ENCODE measurements around the gene SCN8A. TPM values are rescaled to one million over a fixed set of nuclear protein-coding genes. Genes with fewer than 3 reads are reported as not detected.

Gene SCN8A
- total and polyA plus RNA-seq, 2 experiments from 2014 or later: 1.1 to 2.6 TPM

- no peak for DNase-seq (ENCODE audit: low spot score)
- no peaks in the 10 kb centered on the region for H3K27me3 ChIP-seq
- H3K9me3 ChIP-seq (ENCODE audit: low read depth): no peaks in the 10 kb centered on the region
- H3K9me2 ChIP-seq (replicated peaks; ENCODE audit: insufficient read depth): no peaks in the 10 kb centered on the region
- H3K79me2 ChIP-seq: no peaks in the 10 kb centered on the region
- H3K36me3 ChIP-seq (replicated peaks; ENCODE audit: insufficient read depth, low read depth): no peaks in the 10 kb centered on the region
- no peaks in the 10 kb centered on the region for H3K4me1 ChIP-seq (ENCODE audit: insufficient read depth)
- H3K4me2 ChIP-seq: no peak overlapping the region
- no peak overlapping the region for H3K27ac ChIP-seq
- no peak overlapping the region for H3K4me3 ChIP-seq
- WGBS (ENCODE audit: low lambda C conversion rate, missing lambda C conversion rate): 66% methylated on average over 4 of the region's 4 CpGs
- TF ChIP-seq, protein P1, sequence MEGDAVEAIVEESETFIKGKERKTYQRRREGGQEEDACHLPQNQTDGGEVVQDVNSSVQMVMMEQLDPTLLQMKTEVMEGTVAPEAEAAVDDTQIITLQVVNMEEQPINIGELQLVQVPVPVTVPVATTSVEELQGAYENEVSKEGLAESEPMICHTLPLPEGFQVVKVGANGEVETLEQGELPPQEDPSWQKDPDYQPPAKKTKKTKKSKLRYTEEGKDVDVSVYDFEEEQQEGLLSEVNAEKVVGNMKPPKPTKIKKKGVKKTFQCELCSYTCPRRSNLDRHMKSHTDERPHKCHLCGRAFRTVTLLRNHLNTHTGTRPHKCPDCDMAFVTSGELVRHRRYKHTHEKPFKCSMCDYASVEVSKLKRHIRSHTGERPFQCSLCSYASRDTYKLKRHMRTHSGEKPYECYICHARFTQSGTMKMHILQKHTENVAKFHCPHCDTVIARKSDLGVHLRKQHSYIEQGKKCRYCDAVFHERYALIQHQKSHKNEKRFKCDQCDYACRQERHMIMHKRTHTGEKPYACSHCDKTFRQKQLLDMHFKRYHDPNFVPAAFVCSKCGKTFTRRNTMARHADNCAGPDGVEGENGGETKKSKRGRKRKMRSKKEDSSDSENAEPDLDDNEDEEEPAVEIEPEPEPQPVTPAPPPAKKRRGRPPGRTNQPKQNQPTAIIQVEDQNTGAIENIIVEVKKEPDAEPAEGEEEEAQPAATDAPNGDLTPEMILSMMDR (IDR thresholded peaks at IDR 0.05; ENCODE audit: poor library complexity): no peak
- TF ChIP-seq EZH2 (IDR thresholded peaks at IDR 0.05; ENCODE audit: borderline replicate concordance) (no peak), EZH2phosphoT487 (IDR thresholded peaks at IDR 0.05; ENCODE audit: low read depth, severe bottlenecking, unreplicated experiment) (no peak)
- no peak overlapping the region for H2AFZ ChIP-seq
- no peaks in the 10 kb centered on the region for H4K20me1 ChIP-seq (ENCODE audit: insufficient read depth, poor library complexity, severe bottlenecking)
Measured at GRCh38 chr12:51625370-51625769, 34.3 kb downstream of the SCN8A start.

DNA sequence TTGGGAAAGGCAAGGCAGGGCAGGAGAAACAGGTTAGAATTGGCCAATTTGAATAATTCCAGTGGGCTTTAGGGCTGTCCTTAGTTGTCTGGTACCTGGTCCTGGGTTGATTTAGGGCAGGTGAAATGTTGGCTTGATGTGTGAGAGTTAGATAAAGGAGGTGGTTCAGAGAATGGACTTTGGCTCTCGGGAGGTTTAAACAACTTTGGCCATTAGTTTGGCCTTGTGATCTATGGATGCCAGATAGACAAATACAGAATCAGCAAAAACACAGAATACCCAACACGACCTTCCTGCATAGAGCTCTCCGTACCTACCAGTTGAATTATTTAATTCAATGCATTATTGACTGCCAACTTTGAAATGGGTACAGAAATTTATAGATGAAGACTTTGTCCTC, 35.1 kb downstream of the SCN8A start:
- 71% methylated on average over 3 of the region's 3 CpGs for WGBS (ENCODE audit: low lambda C conversion rate, missing lambda C conversion rate)
- H3K27ac ChIP-seq: no peak overlapping the region
- TF ChIP-seq, protein P1 (IDR thresholded peaks at IDR 0.05; ENCODE audit: poor library complexity): no peak
- TF ChIP-seq EZH2 (IDR thresholded peaks at IDR 0.05; ENCODE audit: borderline replicate concordance) (no peak), EZH2phosphoT487 (IDR thresholded peaks at IDR 0.05; ENCODE audit: low read depth, severe bottlenecking, unreplicated experiment) (no peak)
- no peaks in the 10 kb centered on the region for H4K20me1 ChIP-seq (ENCODE audit: insufficient read depth, poor library complexity, severe bottlenecking)
- no peak for DNase-seq (ENCODE audit: low spot score)
- H2AFZ ChIP-seq: no peak overlapping the region
- H3K4me3 ChIP-seq: no peak overlapping the region
- H3K9me2 ChIP-seq (replicated peaks; ENCODE audit: insufficient read depth): no peaks in the 10 kb centered on the region
- H3K27me3 ChIP-seq: no peaks in the 10 kb centered on the region
- no peaks in the 10 kb centered on the region for H3K9me3 ChIP-seq (ENCODE audit: low read depth)
- no peaks in the 10 kb centered on the region for H3K36me3 ChIP-seq (replicated peaks; ENCODE audit: insufficient read depth, low read depth)
- no peaks in the 10 kb centered on the region for H3K79me2 ChIP-seq
- no peak overlapping the region for H3K4me2 ChIP-seq
- no peaks in the 10 kb centered on the region for H3K4me1 ChIP-seq (ENCODE audit: insufficient read depth)

- no peaks in the 10 kb centered on the region for H3K9me2 ChIP-seq (replicated peaks; ENCODE audit: insufficient read depth)
- H3K27ac ChIP-seq: no peak overlapping the region
- H3K27me3 ChIP-seq: no peaks in the 10 kb centered on the region
- DNase-seq (ENCODE audit: low spot score): no peak
- no peak for TF ChIP-seq EZH2phosphoT487 (IDR thresholded peaks at IDR 0.05; ENCODE audit: low read depth, severe bottlenecking, unreplicated experiment)
- TF ChIP-seq, protein P1 (IDR thresholded peaks at IDR 0.05; ENCODE audit: poor library complexity): no peak
- no peak for TF ChIP-seq EZH2 (IDR thresholded peaks at IDR 0.05; ENCODE audit: borderline replicate concordance)
- no peaks in the 10 kb centered on the region for H3K4me1 ChIP-seq (ENCODE audit: insufficient read depth)
- H3K36me3 ChIP-seq (replicated peaks; ENCODE audit: insufficient read depth, low read depth): no peaks in the 10 kb centered on the region
- H3K4me3 ChIP-seq: no peak overlapping the region
- H4K20me1 ChIP-seq (ENCODE audit: insufficient read depth, poor library complexity, severe bottlenecking): no peaks in the 10 kb centered on the region
- no peak overlapping the region for H3K4me2 ChIP-seq
- H2AFZ ChIP-seq: no peak overlapping the region
- no peaks in the 10 kb centered on the region for H3K9me3 ChIP-seq (ENCODE audit: low read depth)
- no peaks in the 10 kb centered on the region for H3K79me2 ChIP-seq
Measured at GRCh38 chr12:51626629-51627028, 35.6 kb downstream of the SCN8A start.
